ENCODE data around the gene INSL3. TPM values are rescaled to one million over a fixed set of nuclear protein-coding genes. Genes with fewer than 3 reads are reported as not detected.

Gene INSL3

Small RNAs within 50 kb of the gene (small RNA-seq; reads per million reads assigned to genes)
- not detected for gene SNORA68 (ENCODE audit: low read depth)
